ENCODE results near the gene USP47.

DNA sequence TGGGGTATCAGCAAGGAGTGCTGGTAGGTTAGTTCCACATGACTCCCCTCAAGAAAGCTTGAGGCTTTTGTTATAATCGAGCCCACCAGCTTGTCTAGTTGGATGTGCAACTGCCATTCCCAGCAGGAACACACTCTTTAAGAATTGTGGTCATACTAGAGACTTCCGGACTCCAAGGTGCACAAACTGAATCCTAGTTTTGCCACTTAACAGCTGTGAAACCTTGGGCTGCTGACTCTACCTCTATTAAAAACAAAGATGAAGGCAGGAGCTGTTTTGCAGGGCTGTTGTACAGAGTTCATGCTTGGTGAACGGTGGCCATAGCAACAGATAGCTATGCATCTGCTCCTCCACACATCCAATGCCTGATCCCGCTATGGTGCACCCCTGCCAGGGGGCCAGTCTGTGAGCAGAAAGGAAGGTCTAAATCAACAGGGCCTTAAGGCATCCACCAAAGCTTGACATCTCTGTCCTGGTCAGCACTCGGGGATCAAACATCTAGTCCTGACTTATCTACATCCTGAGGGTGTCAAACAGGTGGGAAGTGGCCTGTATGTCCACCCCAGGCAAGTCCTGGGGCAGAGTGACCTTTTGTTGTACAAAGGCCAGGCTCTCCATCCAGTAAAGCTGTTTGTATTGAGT lies 130.3 kb downstream of the USP47 start:
- TF ChIP-seq CTCF (conservative IDR thresholded peaks at IDR 0.05; ENCODE audit: low read depth, low read length), result no peak
- no peak for TF ChIP-seq EZH2 (IDR thresholded peaks at IDR 0.05; ENCODE audit: borderline replicate concordance, low read depth, low read length, poor library complexity, severe bottlenecking)
